KOPT-K1 (cell line): ENCODE results near the gene SLC39A9.
"Not testable (repeated sequence)": the region's sequence is repeated elsewhere in the genome, so short reads cannot be mapped to it uniquely, and the experiment has no call there.

Experiments used
- H3K27ac ChIP-seq: fragments of 200-600 bp; sonication (generic); 2 replicates; pipeline ENCODE4 v1.5.1; 2016; ENCODE audit warnings: antibody characterized with exemption, mild to moderate bottlenecking, low read depth, low read length; ENCODE audit not compliant: poor library complexity, severe bottlenecking
- H3K36me3 ChIP-seq: fragments of 200-600 bp; sonication (generic); 2 replicates; pipeline ENCODE4 v1.5.1; 2017; ENCODE audit warnings: antibody characterized with exemption, mild to moderate bottlenecking, low read length, moderate library complexity; ENCODE audit not compliant: insufficient read depth
- H3K9me3 ChIP-seq: fragments of 200-600 bp; sonication (generic); 2 replicates; pipeline ENCODE4 v1.5.1; 2017; ENCODE audit warnings: antibody characterized with exemption, low read length, mild to moderate bottlenecking; ENCODE audit not compliant: insufficient read depth, poor library complexity, severe bottlenecking

Gene SLC39A9

GRCh38 chr14:69471436-69471835, 72.9 kb downstream of the SLC39A9 start:
- H3K36me3 ChIP-seq = no peaks in the 10 kb centered on the region
- H3K9me3 ChIP-seq = no peaks in the 10 kb centered on the region
- H3K27ac ChIP-seq = no peak overlapping the region

- no peaks in the 10 kb centered on the region for H3K9me3 ChIP-seq
- H3K36me3 ChIP-seq = no peaks in the 10 kb centered on the region
- no peak overlapping the region for H3K27ac ChIP-seq
Measured at GRCh38 chr14:69471916-69472315, 73.4 kb downstream of the SLC39A9 start.

- Histone ChIP-seq H3K9me3 (no peaks in the 10 kb centered on the region), H3K36me3 (no peaks in the 10 kb centered on the region), H3K27ac (no peak overlapping the region)
Measured at GRCh38 chr14:69473260-69473659, 74.8 kb downstream of the SLC39A9 start.

DNA sequence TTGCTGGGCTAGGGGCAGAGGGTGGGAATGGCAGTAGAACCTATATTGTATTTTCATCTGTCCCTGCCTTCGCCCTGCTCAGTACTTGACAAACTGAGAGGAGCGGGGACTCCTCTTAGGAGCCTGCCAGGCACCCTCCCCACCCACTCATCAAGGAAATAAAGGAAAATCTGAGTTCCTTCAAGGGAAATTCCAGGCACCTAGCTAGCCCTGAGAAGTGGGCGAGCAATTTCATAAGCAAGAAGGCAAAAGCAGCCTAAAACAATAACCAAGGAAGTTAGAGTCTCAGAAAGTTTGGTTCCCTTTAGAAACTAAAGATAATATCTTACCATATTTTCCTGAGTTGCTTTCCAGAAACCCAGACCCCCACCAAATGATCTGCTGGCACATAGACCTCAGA, 75.5 kb downstream of the SLC39A9 start:
- Histone ChIP-seq H3K9me3 (no peaks in the 10 kb centered on the region), H3K27ac (no peak overlapping the region), H3K36me3 (no peaks in the 10 kb centered on the region)

GRCh38 chr14:69475194-69475818, 76.8 kb downstream of the SLC39A9 start:
- no peaks in the 10 kb centered on the region for H3K9me3 ChIP-seq
- no peak overlapping the region for H3K27ac ChIP-seq
- no peaks in the 10 kb centered on the region for H3K36me3 ChIP-seq

- H3K36me3 ChIP-seq, H3K9me3 ChIP-seq, H3K27ac ChIP-seq: not testable (repeated sequence)
Measured at GRCh38 chr14:69476824-69477450, 78.4 kb downstream of the SLC39A9 start.

DNA sequence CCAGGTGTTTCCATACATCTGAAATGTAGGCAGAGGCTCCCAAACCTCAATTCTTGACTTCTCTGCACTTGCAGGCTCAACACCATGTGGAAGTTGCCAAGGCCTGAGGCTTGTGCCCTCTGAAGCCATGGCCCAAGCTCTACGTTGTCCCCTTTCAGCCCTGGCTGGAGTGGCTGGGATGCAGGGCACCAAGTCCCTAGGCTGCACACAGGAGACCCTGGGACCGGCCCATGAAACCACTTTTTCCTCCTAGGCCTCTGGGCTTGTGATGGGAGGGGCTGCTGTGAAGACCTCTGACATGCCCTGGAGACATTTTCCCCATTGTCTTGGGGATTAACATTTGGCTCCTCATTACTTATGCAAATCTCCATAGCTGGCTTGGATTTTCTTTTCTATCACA, 79.6 kb downstream of the SLC39A9 start:
- H3K9me3 ChIP-seq, H3K36me3 ChIP-seq, H3K27ac ChIP-seq: not testable (repeated sequence)

- Histone ChIP-seq H3K27ac (no peak overlapping the region), H3K9me3 (no peaks in the 10 kb centered on the region), H3K36me3 (no peaks in the 10 kb centered on the region)
Measured at GRCh38 chr14:69479696-69480095, 81.2 kb downstream of the SLC39A9 start.

DNA sequence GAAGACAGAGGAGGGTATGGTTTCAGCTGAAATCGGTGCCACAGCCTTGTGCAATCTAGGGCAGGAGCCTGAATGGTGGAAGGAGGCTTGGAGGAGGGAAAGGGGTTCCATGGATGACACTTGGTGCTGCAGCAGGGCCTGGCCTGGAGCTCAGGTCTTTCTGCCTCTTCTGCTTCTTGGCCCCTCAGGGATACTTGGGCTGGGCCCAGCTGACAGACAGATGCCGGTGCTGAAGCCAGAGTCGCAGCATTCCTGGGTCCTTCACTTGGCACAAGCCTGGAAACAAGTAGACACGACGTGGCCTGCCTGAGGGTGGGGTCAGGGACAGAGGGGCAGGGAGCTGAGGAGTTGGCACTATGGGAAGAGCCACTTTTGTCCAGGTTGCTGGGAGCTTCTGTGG, 81.6 kb downstream of the SLC39A9 start:
- Histone ChIP-seq H3K27ac (no peak overlapping the region), H3K36me3 (no peaks in the 10 kb centered on the region), H3K9me3 (no peaks in the 10 kb centered on the region)

GRCh38 chr14:69481815-69482568, 83.5 kb downstream of the SLC39A9 start:
- Histone ChIP-seq H3K9me3 (no peaks in the 10 kb centered on the region), H3K36me3 (no peaks in the 10 kb centered on the region), H3K27ac (no peak overlapping the region)

DNA sequence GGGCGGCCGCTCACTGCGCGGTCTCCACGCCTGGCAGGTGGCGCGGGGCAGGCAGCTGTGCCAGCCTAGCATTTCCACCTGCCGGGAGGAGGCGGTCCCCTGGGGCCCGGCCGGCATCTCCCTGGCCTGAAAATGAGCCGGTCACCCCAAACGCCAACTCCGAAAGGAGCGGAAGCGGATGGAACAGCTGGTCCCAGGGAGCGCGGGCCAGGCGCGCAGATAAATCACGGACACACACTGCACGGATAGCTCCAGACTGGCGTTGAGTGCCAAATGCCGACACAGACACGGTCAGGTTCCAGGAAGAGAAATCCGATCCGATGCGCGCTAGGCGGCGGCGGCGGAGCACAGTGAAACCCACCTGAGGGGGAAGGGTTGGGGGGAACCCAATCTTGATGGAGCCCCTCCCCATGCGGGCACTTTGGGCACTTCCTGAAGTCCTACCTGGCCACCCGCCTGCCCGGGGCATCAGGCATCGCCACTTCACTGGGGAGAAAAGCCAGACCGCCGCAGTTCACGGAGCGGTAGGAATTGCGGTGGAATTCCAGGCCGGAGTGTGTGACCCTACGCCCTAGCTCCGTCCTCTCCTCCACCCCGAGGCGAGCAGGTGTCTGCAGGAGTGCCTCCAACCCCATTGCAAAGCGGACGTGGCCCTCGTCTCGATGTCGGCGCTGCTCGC, 85.4 kb downstream of the SLC39A9 start:
- no peaks in the 10 kb centered on the region for H3K36me3 ChIP-seq
- H3K9me3 ChIP-seq = no peaks in the 10 kb centered on the region
- H3K27ac ChIP-seq = no peak overlapping the region

DNA sequence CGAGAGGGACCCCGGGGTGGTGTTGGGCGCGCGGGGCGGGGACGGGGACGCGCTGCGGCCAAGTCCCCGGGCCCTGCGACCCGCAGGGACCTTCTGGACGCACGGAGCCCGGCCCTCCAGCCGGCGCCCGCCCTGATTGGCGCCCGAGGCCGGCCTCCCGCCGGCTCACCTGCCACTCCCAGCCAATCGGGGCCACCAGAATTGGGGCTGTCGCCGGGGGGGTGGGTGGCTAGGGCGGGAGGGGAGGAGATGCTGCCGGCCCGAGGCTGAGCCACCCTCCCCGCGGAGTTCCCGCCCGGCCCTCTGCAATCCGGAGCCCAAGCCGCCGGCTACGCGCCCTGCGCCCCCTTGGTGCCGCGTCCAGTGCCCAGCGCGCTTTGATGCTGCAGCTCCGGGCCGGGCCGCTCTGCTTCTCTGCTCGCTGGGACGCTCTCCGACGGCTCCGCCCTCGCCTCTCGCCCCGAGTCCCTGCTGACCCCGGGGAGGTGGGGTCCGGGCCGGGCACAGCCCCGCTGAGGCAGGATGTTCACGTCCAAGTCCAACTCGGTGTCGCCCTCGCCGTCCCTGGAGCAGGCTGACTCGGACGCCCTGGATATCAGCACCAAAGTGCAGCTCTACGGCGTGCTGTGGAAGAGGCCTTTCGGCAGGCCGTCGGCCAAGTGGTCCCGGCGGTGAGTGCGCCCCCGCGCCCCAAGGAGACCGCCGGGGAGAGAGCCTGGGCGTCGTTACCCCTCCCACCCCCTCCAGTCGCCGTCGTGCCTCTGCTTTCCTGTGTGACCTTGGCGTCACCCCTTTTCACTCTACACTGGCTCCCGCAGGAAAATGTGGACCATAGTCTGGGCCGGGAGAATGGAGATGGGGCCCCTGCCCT, 86.2 kb downstream of the SLC39A9 start, which contains the start of gene PLEKHD1:
Gene PLEKHD1, plus strand, starts transcription at position 285 of the 871 bp plus-strand sequence. Its CDS starts 238 bp downstream, at position 523.
- Histone ChIP-seq H3K9me3 (no peaks in the 10 kb centered on the region), H3K27ac (no peak within 1 kb of the TSS)

GRCh38 chr14:69485315-69485660, 86.8 kb downstream of the SLC39A9 start:
- Histone ChIP-seq H3K9me3 (no peaks in the 10 kb centered on the region), H3K36me3 (no peaks in the 10 kb centered on the region), H3K27ac (no peak overlapping the region)

More for the DNA sequence above, 86.2 kb downstream of the SLC39A9 start, which contains the start of gene PLEKHD1:
- H3K36me3 ChIP-seq = no peaks in the 10 kb centered on the region

- no peaks in the 10 kb centered on the region for H3K9me3 ChIP-seq
- H3K36me3 ChIP-seq = no peaks in the 10 kb centered on the region
- no peak overlapping the region for H3K27ac ChIP-seq
Measured at GRCh38 chr14:69485701-69486100, 87.2 kb downstream of the SLC39A9 start.
